HL-60 (cell line): Measurements from ENCODE around the gene GHRL.

Source experiments
- DNase-seq, 2 experiments: peaks; one replicate each; pipeline ENCODE4 v3.0.0-alpha.2; 2010 to 2020; ENCODE audit warnings: low read depth in 1 of 2, low spot score in 1 of 2
- H3K27ac ChIP-seq: fragments of 250-450 bp; sonication (Bioruptor Pico); replicated peaks from 2 replicates; pipeline ENCODE4 v1.5.1; 2020; ENCODE audit warnings: mild to moderate bottlenecking, moderate library complexity
- H3K27me3 ChIP-seq: fragments of 250-450 bp; sonication (Bioruptor Pico); 2 replicates; pipeline ENCODE4 v1.5.1; 2021; ENCODE audit warnings: mild to moderate bottlenecking, moderate library complexity; ENCODE audit not compliant: insufficient read depth, poor library complexity, severe bottlenecking
- H3K4me3 ChIP-seq: replicated peaks from 2 replicates; pipeline ENCODE4 v1.5.1; 2011; ENCODE audit warnings: mild to moderate bottlenecking, control low read depth, low read length; ENCODE audit not compliant: insufficient read depth
- GABPA ChIP-seq: IDR thresholded peaks from 2 replicates; pipeline ENCODE4 v1.6.1; 2012; ENCODE audit warnings: low read depth
- POLR2AphosphoS5 ChIP-seq: IDR thresholded peaks from 2 replicates; pipeline ENCODE4 v1.6.1; 2012; ENCODE audit warnings: low read depth
- SPI1 ChIP-seq: IDR thresholded peaks from 2 replicates; pipeline ENCODE4 v1.6.1; 2012; ENCODE audit warnings: low read depth, mild to moderate bottlenecking, borderline replicate concordance
- TF ChIP-seq, protein P1 (sequence below): IDR thresholded peaks from 2 replicates; pipeline ENCODE4 v1.6.1; 2012; ENCODE audit warnings: low read depth; ENCODE audit not compliant: insufficient replicate concordance
- TF ChIP-seq, protein P2 (sequence below): IDR thresholded peaks from one replicate; pipeline ENCODE4 v1.5.1; 2011; ENCODE audit warnings: low read length, control low read depth, inconsistent platforms; ENCODE audit not compliant: insufficient read depth

GHRL gene

DNA sequence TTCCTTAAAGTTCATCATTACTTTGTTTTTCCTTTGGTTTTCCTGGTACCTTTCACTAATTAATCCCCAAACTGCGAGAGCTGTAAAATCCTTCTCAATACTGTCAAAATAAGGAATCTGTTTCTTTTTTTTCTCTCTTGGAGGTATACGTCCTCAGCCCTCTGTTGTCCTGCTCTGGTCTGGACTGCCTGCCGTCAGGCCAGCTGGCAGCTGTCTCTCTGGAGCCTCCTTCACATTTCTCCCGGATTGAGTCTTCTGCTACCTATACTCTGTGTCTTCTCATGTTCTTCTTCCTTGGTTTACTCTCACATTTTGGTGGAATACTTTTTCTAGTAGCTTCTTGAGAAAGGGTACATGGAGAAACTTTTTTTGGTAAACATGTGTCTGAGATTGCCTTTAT lies 30.7 kb downstream of the GHRL start:
- Histone ChIP-seq H3K27ac (no peak overlapping the region), H3K27me3 (no peaks in the 10 kb centered on the region), H3K4me3 (no peak overlapping the region)
- TF ChIP-seq POLR2AphosphoS5 (no peak), SPI1 (no peak), GABPA (no peak)
- TF ChIP-seq, protein P1, sequence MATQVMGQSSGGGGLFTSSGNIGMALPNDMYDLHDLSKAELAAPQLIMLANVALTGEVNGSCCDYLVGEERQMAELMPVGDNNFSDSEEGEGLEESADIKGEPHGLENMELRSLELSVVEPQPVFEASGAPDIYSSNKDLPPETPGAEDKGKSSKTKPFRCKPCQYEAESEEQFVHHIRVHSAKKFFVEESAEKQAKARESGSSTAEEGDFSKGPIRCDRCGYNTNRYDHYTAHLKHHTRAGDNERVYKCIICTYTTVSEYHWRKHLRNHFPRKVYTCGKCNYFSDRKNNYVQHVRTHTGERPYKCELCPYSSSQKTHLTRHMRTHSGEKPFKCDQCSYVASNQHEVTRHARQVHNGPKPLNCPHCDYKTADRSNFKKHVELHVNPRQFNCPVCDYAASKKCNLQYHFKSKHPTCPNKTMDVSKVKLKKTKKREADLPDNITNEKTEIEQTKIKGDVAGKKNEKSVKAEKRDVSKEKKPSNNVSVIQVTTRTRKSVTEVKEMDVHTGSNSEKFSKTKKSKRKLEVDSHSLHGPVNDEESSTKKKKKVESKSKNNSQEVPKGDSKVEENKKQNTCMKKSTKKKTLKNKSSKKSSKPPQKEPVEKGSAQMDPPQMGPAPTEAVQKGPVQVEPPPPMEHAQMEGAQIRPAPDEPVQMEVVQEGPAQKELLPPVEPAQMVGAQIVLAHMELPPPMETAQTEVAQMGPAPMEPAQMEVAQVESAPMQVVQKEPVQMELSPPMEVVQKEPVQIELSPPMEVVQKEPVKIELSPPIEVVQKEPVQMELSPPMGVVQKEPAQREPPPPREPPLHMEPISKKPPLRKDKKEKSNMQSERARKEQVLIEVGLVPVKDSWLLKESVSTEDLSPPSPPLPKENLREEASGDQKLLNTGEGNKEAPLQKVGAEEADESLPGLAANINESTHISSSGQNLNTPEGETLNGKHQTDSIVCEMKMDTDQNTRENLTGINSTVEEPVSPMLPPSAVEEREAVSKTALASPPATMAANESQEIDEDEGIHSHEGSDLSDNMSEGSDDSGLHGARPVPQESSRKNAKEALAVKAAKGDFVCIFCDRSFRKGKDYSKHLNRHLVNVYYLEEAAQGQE: no peak
- TF ChIP-seq, protein P2, sequence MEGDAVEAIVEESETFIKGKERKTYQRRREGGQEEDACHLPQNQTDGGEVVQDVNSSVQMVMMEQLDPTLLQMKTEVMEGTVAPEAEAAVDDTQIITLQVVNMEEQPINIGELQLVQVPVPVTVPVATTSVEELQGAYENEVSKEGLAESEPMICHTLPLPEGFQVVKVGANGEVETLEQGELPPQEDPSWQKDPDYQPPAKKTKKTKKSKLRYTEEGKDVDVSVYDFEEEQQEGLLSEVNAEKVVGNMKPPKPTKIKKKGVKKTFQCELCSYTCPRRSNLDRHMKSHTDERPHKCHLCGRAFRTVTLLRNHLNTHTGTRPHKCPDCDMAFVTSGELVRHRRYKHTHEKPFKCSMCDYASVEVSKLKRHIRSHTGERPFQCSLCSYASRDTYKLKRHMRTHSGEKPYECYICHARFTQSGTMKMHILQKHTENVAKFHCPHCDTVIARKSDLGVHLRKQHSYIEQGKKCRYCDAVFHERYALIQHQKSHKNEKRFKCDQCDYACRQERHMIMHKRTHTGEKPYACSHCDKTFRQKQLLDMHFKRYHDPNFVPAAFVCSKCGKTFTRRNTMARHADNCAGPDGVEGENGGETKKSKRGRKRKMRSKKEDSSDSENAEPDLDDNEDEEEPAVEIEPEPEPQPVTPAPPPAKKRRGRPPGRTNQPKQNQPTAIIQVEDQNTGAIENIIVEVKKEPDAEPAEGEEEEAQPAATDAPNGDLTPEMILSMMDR: no peak
- no peak for DNase-seq

DNA sequence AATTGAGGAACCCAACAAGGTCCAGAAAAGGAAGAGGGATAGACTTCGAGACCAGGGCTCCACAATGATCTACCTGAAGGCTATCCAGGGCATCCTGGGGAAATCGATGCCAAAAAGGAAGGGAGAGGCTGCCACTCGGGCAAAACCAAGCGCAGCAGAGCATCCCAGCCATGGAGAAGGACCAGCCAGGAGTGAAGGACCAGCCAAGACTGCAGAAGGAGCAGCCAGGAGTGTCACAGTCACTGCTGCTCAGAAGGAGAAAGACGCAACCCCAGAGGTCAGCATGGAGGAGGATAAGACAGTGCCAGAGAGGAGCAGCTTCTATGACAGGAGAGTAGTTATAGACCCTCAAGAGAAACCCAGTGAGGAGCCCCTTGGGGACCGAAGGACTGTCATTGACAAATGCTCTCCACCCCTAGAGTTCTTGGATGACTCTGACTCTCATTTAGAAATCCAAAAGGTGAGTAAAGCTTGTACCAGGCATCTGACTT lies 32.5 kb downstream of the GHRL start:
- Histone ChIP-seq H3K27me3 (no peaks in the 10 kb centered on the region), H3K27ac (no peak overlapping the region), H3K4me3 (no peak overlapping the region)

DNA sequence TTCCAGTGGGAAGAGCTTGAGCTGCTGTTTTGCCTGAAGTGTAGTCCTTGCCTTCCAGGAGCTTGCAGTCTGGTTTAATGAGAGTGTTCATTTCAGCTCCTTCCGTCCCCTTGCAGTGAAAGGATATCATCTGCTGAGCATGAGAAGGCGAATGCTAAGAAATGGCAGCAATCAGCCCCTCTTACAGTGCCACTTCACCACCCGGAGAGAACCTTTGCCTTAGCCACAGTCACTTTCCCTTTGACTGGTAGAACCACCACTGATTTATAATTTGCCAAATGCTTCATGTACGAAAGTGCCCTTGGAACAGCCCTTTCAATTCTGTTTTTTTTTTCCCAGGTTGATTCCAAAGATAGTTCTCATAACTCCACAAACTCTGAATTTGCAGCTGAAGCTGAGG lies 32.9 kb downstream of the GHRL start:
- no peak for DNase-seq
- Histone ChIP-seq H3K27ac (no peak overlapping the region), H3K4me3 (no peak overlapping the region), H3K27me3 (no peaks in the 10 kb centered on the region)
- TF ChIP-seq GABPA (no peak), POLR2AphosphoS5 (no peak), SPI1 (no peak)
- TF ChIP-seq, protein P2: no peak
- TF ChIP-seq, protein P1: no peak

More for the DNA sequence above, 32.5 kb downstream of the GHRL start:
- DNase-seq: no peak
- TF ChIP-seq SPI1: no peak
- TF ChIP-seq POLR2AphosphoS5: no peak
- TF ChIP-seq, protein P1: no peak
- TF ChIP-seq, protein P2: no peak
- no peak for TF ChIP-seq GABPA
